Omental fat pad (tissue), 4 donors: Measurements from ENCODE around the gene MAP2K7. TPM values are rescaled to one million over a fixed set of nuclear protein-coding genes. Genes with fewer than 3 reads are reported as not detected.

ENCODE experiments used
- ATAC-seq: fragments of 150-250 bp; one replicate; pipeline ENCODE4 v1.9.1; 2016; ENCODE audit warnings: mild to moderate bottlenecking, moderate library complexity; ENCODE audit not compliant: low FRiP score
- DNase-seq: peaks from one replicate; pipeline ENCODE4 v3.0.0-alpha.2; 2019; ENCODE audit warnings: low spot score
- CTCF ChIP-seq, 3 donors: fragments of 450-650 bp; IDR thresholded peaks; one replicate each; pipeline ENCODE4 v1.5.1; 2016 to 2017; ENCODE audit warnings: antibody characterized with exemption in 3 of 3, mild to moderate bottlenecking in 3 of 3, moderate library complexity in 2 of 3
- total RNA-seq, 4 donors: library from RNA; depleted of rRNA; stranded (reverse); fragments of >200 nt; gene quantifications; one replicate each; pipeline ENCODE4 v1.1.0, GENCODE V29; 2016

MAP2K7 gene
- total RNA-seq, 4 donors from 2014 or later = 12.9 to 13.7 (median 13.6) TPM

- DNase-seq (no peak), ATAC-seq (no peak)
- TF ChIP-seq CTCF (IDR thresholded peaks at IDR 0.05) = no peak
These were observed 5.2 kb downstream of the MAP2K7 start for GRCh38 chr19:7908742-7909461.

GRCh38 chr19:7909471-7910067, 5.9 kb downstream of the MAP2K7 start:
- TF ChIP-seq CTCF (IDR thresholded peaks at IDR 0.05) = no peak
- DNase-seq = no peak

GRCh38 chr19:7910321-7911161, 6.9 kb downstream of the MAP2K7 start:
- no peak for TF ChIP-seq CTCF (IDR thresholded peaks at IDR 0.05)
- no peak for DNase-seq

More at GRCh38 chr19:7909471-7910067, 5.9 kb downstream of the MAP2K7 start:
- ATAC-seq = no peak

GRCh38 chr19:7911508-7912143, 7.9 kb downstream of the MAP2K7 start:
- TF ChIP-seq CTCF (IDR thresholded peaks at IDR 0.05) = no peak
- ATAC-seq (no peak), DNase-seq (no peak)

More at GRCh38 chr19:7910321-7911161, 6.9 kb downstream of the MAP2K7 start:
- no peak for ATAC-seq

GRCh38 chr19:7912144-7912696, 8.5 kb downstream of the MAP2K7 start:
- DNase-seq = no peak
- TF ChIP-seq CTCF (IDR thresholded peaks at IDR 0.05) = no peak
- ATAC-seq = no peak

GRCh38 chr19:7912697-7913564, 9.3 kb downstream of the MAP2K7 start:
- no peak for DNase-seq
- ATAC-seq = no peak
- TF ChIP-seq CTCF (IDR thresholded peaks at IDR 0.05) = no peak
